ENCODE measurements around the gene PARVB. TPM values are rescaled to one million over a fixed set of nuclear protein-coding genes. Genes with fewer than 3 reads are reported as not detected.

PARVB gene
- total RNA-seq, 4 donors from 2014 or later, result 27.7 to 88.5 (median 41.7) TPM

GRCh38 chr22:44067033-44067432, 42.9 kb downstream of the PARVB start:
- Histone ChIP-seq H3K27ac (no peak overlapping the region), H3K4me3 (no peak overlapping the region)
- no peak for DNase-seq

GRCh38 chr22:44067901-44068300, 43.8 kb downstream of the PARVB start:
- Histone ChIP-seq H3K36me3 (no peaks in the 10 kb centered on the region), H3K27me3 (no peaks in the 10 kb centered on the region), H3K9me3 (no peaks in the 10 kb centered on the region), H3K4me1 (peaks cover 0 to 5% of the 10 kb centered on the region in 2 donors), H3K4me3 (no peak overlapping the region), H3K27ac (no peak overlapping the region)
- intact Hi-C loops (cut with DNase I; ENCODE audit: low total_unique reads), result loop anchor here (10.0 kb wide), 1 partner anchor 73 kb away; no protein-coding TSS in a partner anchor
- no peak for TF ChIP-seq POLR2A (IDR thresholded peaks at IDR 0.05)
- TF ChIP-seq CTCF (IDR thresholded peaks at IDR 0.05), result no peak
- no peak for DNase-seq

More at GRCh38 chr22:44067033-44067432, 42.9 kb downstream of the PARVB start:
- Histone ChIP-seq H3K9me3 (no peaks in the 10 kb centered on the region), H3K27me3 (no peaks in the 10 kb centered on the region), H3K36me3 (no peaks in the 10 kb centered on the region), H3K4me1 (peaks cover 0 to 5% of the 10 kb centered on the region in 2 donors)
- TF ChIP-seq CTCF (IDR thresholded peaks at IDR 0.05) (no peak), POLR2A (IDR thresholded peaks at IDR 0.05) (no peak)
- intact Hi-C loops (cut with DNase I; ENCODE audit: low total_unique reads), result loop anchor here (10.0 kb wide), 1 partner anchor 72 kb away; no protein-coding TSS in a partner anchor

GRCh38 chr22:44068422-44069191, 44.5 kb downstream of the PARVB start:
- H3K27me3 ChIP-seq, result no peaks in the 10 kb centered on the region
- H3K36me3 ChIP-seq, result no peaks in the 10 kb centered on the region
- no peaks in the 10 kb centered on the region for H3K9me3 ChIP-seq
- DNase-seq, result no peak
- intact Hi-C loops (cut with DNase I; ENCODE audit: low total_unique reads), result loop anchor here (10.0 kb wide), 1 partner anchor 74 kb away; no protein-coding TSS in a partner anchor
- peaks cover 0 to 5% of the 10 kb centered on the region in 2 donors for H3K4me1 ChIP-seq
- no peak for TF ChIP-seq POLR2A (IDR thresholded peaks at IDR 0.05)
- TF ChIP-seq CTCF (IDR thresholded peaks at IDR 0.05), result no peak
- H3K4me3 ChIP-seq, result no peak overlapping the region
- H3K27ac ChIP-seq, result no peak overlapping the region

- no peak for DNase-seq
- Histone ChIP-seq H3K4me3 (no peak overlapping the region), H3K36me3 (no peaks in the 10 kb centered on the region), H3K27ac (no peak overlapping the region), H3K27me3 (no peaks in the 10 kb centered on the region), H3K9me3 (no peaks in the 10 kb centered on the region), H3K4me1 (peaks cover 0 to 5% of the 10 kb centered on the region in 2 donors)
- intact Hi-C loops (cut with DNase I; ENCODE audit: low total_unique reads), result no loop called here
- no peak for TF ChIP-seq CTCF (IDR thresholded peaks at IDR 0.05)
- no peak for TF ChIP-seq POLR2A (IDR thresholded peaks at IDR 0.05)
Observed at GRCh38 chr22:44070029-44070428, 45.9 kb downstream of the PARVB start.

GRCh38 chr22:44071781-44072326, 47.8 kb downstream of the PARVB start:
- peak in 1 of 2 donors; percentile 33 for DNase-seq
- TF ChIP-seq CTCF (IDR thresholded peaks at IDR 0.05) (no peak), POLR2A (IDR thresholded peaks at IDR 0.05) (no peak)
- H3K36me3 ChIP-seq, result no peaks in the 10 kb centered on the region
- H3K27me3 ChIP-seq, result no peaks in the 10 kb centered on the region
- H3K4me3 ChIP-seq, result no peak overlapping the region
- no peak overlapping the region for H3K27ac ChIP-seq
- no peaks in the 10 kb centered on the region for H3K9me3 ChIP-seq
- intact Hi-C loops (cut with DNase I; ENCODE audit: low total_unique reads), result no loop called here
- peaks cover 0 to 5% of the 10 kb centered on the region in 2 donors for H3K4me1 ChIP-seq

Measured in uterus (tissue), 4 donors.